ENCODE results near the gene TNXB.
"Not testable (repeated sequence)": the region's sequence is repeated elsewhere in the genome, so short reads cannot be mapped to it uniquely, and the experiment has no call there.

DNA sequence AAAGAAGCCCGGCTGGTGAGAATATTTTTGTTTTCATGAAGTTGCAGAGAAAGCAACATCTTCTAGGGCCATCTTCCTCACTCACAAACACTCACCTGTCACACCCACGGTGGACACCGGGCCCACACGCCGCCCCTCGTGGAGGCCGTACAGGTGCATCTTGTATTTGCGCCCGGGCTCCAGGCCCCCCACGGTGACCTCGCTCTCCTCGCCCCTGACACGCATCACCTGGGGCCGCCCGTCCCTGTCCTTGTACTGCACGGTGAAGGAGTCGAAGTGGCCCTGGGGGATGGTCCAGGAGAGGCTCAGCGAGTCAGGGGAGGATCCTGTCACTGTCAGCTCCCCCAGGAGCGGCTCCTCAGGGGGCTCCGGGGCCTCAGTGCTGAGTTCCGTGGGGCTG, 53.4 kb downstream of the TNXB start:
- TF ChIP-seq, protein P1, sequence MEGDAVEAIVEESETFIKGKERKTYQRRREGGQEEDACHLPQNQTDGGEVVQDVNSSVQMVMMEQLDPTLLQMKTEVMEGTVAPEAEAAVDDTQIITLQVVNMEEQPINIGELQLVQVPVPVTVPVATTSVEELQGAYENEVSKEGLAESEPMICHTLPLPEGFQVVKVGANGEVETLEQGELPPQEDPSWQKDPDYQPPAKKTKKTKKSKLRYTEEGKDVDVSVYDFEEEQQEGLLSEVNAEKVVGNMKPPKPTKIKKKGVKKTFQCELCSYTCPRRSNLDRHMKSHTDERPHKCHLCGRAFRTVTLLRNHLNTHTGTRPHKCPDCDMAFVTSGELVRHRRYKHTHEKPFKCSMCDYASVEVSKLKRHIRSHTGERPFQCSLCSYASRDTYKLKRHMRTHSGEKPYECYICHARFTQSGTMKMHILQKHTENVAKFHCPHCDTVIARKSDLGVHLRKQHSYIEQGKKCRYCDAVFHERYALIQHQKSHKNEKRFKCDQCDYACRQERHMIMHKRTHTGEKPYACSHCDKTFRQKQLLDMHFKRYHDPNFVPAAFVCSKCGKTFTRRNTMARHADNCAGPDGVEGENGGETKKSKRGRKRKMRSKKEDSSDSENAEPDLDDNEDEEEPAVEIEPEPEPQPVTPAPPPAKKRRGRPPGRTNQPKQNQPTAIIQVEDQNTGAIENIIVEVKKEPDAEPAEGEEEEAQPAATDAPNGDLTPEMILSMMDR (IDR thresholded peaks at IDR 0.05; ENCODE audit: extremely low read depth in 1 of 2, insufficient read depth in 1 of 2, low read depth in 1 of 2, low read length in 2 of 2) = not testable (repeated sequence)
- TF ChIP-seq POLR2AphosphoS5 (IDR thresholded peaks at IDR 0.05; ENCODE audit: insufficient read depth, low read depth, low read length) = not testable (repeated sequence)

All from endothelial cell of umbilical vein (primary cell).